ENCODE data around the gene UBE2N.
"Not testable (repeated sequence)": the region's sequence is repeated elsewhere in the genome, so short reads cannot be mapped to it uniquely, and the experiment has no call there.

The UBE2N gene

DNA sequence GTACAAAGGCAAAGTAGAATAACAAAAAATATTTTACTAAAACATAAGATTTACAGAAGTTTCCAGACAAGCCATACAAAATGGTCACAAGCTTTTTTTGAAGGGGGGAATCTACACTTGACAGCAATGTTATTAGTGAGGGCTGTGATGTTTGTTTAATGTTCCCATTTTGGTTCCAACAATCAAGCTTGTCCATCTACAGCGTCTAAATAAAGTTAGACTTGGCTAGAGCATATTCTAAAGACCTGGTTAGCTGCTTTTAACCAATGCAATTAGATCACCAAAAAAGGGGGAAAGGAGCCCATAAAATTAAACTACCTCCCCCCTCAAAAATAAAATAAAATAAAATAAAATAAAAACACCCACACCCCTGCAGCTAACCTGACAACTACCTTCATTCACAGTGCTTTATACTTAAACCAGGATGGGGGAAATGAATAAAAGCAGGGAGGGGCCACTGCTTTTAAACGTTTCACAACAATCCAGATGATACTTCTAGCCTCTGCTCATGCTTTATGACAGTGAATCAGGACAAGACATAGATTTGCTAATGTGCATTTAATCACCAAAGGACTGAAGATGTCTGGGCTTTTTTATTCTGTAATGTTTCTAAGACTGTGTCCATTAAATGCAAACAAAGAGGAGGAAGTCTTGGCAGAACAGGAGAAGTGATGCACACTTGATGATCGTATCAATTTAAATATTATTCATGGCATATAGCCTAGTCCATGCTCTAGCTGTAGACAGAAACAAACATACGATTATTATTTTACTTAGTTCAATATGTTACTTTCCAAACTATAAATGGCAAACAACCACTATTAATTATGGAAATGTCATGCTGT, 32.2 kb downstream of the UBE2N start:
- DNase-seq, result not testable (repeated sequence)

DNA sequence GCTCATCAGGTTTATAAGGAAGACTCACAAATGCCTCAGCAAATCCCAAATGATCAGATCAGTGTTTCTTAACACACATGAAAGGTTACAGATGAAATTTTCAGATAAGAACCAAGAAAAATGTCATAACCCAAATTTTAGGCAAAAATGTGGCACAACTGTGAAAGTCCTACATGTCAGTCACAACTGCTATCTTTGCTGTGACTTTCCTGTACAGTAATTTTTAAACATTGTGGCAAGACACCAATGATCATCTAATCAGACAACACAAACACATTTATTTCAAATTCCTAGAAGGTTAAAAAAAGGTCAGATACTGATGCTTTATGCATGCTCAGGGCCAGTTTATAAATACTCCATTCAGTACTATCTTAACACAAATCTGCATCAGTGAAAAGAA, 32.9 kb downstream of the UBE2N start:
- DNase-seq, result no peak

DNA sequence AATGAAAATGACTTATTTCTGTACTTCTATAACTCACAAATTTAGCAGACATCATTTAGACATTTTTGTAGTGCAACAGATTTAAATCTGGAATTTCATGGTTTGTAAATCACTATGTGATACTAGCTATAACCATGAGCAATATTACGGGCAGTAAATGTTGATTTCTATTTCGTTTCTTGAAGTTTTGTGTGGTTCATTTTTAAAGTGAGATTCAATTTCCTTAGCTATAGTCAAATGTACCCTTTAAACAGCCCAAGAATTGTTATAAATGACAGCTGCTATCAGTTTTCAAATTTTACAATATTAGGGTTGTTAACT, 33.8 kb downstream of the UBE2N start:
- DNase-seq, result no peak

DNA sequence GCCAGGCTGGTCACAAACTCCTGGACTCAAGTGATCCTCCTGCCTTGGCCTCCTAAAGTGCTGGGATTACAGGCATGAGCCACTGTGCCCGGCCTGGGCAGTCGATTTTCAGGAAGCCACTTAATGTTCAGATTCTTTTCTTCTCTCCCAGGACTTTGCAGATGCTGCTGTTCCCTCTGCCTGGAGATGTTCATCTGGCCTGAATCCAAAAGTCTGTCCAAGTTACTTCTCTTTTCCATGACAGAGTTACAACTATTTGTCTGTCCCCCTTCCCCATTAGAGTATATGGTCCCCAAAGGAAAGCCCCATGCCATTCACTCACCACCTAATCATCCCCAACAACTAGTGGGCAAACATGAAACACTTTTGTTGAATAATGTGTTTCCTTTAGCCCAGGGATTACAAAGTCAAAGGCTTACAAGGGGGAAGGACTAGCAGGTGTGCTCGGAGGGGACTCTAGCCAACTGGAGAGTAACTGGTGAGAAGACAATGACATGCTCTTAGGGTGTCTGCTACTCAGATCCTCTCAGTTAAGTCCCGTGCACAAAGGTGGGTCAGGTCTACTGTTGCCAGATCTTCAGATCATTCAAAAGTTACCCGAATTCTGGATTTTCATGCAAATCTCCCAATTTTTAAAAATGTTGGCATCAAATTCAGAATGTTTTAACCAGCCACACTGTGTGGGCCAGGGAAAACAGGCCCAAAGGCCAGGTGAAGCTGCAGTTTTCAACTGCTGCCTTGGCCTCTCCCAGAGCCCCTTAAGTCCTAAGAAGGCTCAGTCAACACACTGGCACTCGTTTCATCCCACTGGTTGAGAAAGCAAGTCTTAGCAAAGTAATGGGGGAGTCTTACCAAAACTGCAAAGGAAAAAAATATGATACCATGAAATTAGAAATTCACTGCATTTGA, 34.4 kb downstream of the UBE2N start:
- no peak for DNase-seq

DNA sequence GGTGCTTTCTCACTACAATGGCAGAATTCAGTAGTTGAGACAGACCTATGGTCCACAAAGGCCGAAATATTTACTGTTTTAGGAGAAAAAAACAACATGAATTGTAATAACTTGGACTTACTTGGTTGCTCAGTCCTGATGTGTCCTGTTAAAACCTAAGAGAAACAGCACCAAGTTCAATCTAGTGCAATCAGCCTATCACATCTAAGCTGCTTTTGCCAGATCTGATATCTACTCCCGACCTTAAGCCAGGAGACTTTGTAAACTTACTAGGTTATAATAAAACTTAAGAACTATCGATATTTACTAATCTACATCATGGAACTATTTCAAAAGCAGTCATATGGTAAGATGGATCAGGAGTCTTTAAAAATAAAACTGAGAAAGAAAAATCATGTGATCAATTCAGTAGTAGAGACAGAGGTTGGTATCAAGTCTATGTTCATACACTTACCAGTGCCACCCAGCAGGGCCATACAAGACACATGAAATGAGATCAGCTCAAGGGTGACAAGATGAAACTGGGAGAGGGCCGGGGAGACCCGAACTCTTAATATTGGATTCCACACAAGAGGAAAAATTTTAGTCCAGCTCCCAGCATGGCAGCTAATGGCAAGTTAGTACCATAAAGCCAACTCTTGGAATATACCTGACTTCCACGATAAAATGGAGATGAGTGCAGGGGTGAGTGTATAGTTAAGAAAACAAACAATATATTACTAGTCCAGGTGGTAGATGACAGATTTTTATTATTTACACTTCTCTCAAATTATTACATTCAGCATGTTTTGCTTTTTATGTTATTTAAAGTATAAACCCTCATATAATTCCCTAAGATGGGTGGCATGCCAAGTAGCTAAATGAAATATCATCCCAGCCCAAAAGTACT, 36.5 kb downstream of the UBE2N start:
- DNase-seq, result no peak

DNA sequence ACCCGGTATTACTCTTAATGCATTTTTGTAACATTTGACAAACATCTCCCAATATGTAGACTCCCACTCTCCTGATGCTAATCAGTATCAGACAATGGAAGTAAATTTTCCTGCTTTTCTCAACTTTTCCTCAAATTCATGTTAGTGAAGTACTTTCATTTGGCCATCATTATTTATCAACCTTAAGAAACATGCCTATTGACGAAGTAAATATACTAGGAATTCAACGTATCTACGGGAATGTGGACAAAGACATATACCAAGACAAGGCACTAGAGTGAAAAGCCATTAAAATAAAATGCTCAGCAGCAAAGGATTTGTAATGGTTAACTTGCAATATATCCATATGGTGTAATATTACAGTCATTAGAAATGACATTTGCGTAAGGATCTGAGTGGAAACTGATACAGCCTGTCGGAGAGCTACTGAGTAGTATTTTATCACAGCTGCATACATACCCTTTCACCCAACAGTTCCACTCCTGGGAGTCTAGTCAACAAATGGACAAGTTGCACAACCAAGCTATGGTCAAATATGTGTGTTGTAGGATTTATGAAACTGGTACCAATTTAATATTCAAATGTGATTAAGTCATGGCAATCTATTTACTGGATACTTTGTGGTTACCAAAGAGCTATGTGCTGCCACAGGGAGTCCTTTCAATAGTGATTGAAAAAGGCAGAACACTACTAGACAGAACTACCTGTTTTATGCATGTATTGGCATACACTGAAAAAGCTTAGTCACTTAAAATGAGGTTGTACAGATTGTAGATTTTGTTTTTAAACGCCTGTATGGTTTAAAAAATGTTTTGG, 37.6 kb downstream of the UBE2N start:
- no peak for DNase-seq

DNA sequence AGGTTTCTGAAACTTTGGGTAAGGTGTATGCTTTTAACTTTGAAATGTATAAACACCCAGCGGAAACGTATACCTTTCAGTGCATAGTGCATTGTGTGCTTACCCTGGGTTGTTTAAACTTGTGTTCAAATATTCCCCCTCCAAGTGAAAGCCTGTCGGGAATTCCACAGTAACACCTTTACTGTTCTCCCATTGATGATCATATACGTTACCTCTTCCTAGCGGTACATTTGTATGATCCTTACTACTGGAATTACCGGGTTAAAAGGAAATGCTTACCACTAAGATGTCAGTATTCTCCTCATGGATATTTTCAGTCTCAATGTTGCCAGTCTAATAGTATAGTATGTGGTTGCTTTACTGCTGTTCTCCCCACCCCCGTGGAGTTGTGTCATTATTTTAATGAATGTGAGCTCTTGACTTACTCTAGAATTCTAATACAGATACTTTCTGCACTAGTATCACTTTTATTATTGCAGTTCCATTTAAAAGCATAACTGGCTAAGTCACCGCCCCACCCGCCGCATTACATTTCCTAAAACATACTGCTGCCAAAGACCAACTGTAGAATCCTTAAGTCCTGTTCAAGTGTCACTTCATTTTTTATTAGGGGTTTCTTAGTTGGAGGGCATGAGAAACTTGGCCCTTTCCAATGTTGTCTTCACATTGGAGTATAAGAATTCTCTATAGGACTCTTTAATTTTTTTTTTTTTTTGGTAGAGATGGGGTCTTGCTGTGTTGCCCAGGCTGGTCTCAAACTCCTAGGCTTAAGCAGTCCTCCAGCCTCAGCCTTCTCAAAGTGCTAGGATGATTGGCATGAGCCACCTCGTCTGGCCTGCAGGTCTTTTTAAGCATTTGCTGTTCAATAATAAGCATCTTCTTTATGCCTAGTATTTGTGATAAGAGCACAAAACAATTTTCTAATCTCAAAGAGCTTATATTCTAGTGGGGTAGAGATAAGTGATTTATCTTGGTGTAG, 39.1 kb downstream of the UBE2N start:
- no peak for DNase-seq

DNA sequence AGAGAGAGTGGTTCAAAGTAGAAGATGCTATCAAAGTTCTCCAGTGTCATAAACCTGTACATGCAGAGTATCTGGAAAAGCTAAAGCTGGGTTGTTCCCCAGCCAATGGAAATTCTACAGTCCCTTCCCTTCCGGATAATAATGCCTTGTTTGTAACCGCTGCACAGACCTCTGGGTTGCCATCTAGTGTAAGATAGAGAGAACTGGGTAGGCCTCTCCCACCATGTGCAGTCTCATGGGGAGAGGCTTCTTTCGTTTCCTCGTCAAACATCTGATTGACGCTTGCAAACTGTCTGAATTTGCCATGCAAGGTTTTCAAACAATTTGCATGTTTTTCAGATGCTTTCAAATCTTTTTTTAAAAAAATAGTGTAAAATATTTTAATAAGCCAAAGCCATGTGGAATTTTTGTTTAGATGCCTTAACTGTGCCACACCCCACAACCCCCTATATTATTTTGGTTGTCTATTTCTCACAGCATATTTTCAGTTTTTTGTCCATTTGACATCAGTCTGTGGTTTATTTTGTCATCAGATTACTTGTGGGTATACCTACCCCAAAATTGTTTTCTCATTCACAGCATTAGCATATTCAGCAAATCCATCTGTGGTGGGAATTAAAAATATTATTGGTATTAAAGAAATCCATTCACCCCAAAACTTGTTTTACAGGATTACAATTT, 42.4 kb downstream of the UBE2N start:
- not testable (repeated sequence) for DNase-seq

DNA sequence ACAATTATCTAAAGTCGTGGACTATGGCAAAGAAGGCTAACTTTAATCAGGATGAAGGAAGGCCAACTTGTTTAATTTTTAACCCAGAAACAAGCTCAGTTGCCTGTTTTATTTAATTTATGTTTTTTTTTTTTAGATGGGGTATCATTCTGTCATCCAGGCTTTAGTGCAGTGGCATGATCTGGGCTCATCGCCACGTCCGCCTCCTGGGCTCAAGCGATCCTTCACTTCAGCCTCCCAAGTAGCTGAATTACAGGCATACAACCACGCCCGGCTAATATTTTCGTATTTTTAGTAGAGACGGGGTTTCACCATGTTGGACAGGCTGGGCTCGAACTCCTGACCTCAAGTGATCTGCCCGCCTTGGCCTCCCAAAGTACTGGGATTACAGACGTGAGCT, 44.3 kb downstream of the UBE2N start:
- no peak for DNase-seq

DNA sequence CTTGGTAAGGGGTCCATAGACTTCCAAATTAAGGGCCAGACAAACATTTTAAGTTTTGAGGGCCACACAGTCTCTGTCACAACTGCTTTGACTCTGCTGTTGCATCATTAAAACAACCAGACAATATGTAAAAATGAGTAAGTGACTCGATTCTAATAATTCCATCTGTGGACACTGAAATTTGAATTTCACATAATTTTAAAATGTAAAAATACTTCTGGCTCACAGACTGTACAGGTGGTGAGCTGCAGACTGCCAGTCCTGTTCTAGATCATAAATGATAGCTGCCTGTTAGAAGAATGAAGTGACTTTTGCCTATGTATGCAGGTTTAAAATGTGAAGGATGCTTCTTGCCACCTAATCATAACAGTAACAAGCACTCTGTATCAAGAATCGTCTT, 48.3 kb downstream of the UBE2N start:
- no peak for DNase-seq

DNA sequence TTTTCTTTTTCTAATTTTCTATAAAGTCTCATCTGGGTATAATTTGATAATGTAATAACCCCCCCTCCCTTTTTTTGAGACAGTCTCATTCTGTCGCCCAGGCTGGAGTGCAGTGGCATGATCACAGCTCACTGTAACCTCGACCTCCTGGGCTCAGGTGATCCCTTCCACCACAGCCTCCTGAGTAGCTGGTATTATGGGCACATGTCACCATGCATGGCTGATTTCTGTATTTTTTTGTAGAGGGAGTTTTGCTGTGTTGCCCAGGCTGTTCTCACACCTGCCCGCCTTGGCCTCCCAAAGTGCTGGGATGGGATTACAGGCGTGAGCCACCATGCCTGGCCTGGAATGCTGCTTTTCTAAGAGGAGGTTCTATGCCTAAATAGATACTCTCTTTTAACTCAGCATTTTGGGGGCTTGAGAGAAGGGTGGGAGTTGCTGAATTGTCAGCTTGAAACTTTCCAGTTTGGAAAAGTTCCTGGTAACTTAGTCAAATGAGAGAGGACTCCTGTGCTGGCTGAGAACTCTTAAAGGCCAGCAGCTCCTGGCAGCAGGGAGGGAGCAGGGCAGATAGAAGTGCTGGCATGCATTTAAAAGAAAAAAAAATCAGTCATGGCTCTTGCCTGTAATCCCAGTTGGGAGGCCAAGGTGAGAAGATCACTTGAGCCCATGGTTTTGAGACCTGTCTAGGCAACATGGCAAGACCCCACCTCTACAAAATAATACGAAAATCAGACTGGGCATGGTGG, 51.0 kb downstream of the UBE2N start:
- DNase-seq, result no peak

DNA sequence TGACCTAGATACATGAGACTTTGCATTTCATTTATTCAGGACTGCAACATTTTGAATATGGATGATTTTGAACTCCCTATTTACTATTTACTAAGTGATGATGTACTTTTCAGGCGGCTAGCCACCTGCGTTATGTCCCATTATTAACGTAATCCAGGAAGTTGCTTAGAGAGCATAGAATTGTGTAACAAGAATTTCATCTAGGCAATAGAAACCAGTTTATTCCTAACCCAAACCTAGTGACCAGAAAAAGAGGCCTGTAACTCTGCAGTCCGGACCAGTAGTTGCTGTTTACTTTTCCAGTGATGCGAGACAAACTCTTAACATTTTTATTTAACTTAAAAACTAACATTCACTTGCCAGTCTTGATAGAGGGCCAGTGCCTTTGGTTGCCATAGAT, 51.7 kb downstream of the UBE2N start:
- no peak for DNase-seq

DNA sequence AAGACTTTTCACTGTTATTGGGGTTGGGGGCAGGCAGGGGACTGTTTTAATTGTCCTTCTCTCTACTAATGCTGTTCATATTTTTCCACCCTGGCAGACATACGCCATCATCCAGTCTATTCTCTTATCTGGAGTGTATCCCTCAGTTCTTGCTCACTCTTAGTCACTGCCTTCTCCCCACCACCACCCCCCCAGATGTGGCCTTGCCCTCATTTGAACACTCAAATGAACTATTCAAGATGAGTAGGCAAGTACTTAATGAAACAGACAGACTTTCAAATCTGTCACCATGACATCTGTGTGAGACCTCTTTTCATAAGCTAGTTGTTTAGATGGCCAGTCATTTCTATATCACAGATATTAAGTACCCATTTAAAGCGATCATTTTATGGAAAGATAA, 54.0 kb downstream of the UBE2N start:
- no peak for DNase-seq

DNA sequence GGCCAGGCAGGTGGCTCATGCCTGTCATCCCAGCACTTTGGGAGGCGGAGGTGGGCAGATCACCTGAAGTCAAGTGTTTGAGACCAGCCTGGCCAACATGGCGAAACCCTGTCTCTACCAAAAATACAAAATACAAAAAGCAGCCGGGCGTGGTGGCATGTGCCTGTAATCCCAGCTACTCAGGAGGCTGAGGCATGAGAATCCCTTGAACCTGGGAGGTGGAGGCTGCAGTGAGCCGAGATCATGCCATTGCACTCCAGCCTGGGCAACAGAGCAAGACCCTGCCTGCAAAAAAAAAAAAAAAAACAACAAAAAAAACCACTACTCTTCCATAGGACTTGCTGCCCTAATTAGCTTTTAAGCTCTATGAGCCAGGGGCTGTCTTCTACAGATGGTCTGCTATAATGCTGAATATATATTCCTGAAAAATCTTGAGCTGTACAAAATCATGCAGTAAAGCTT, 59.7 kb downstream of the UBE2N start:
- not testable (repeated sequence) for DNase-seq

DNA sequence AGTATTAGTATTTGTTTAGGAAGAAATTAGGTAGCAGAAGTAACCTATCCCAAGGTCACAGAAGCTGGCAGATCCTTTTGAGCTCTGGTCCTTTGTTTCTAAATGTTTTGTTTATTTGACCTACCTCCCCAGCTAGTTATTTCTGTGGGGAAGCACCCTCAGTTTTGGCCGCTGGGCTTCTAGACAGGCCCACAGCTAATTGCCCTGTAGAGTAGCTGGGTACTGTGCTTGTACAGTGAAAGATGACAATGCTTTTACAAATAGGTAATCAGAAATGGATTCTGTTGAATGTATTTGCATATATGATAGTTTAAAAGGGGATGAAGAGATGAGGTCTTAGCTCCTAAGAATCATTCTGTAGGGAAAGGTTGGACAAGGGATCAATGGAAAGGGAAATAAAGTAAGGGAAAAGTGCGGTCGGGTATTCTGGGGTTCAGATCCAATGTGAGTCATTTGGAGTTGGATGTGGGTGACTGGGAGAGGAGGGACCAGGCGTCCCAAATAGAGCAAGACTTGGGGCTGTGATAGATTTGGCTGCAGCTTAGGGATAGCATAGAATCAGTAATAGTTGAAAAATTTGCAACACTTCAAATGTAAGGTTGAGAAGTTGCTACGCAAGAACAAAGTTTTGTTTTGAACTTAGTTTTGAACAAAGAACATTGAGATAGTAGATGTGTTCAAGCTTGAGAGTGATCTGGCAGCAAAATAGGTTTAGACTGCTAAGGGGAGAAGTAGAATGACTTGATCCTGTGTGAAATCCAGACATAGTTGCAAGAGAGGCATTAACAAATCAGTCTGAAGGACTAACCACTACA, 60.4 kb downstream of the UBE2N start:
- no peak for DNase-seq

DNA sequence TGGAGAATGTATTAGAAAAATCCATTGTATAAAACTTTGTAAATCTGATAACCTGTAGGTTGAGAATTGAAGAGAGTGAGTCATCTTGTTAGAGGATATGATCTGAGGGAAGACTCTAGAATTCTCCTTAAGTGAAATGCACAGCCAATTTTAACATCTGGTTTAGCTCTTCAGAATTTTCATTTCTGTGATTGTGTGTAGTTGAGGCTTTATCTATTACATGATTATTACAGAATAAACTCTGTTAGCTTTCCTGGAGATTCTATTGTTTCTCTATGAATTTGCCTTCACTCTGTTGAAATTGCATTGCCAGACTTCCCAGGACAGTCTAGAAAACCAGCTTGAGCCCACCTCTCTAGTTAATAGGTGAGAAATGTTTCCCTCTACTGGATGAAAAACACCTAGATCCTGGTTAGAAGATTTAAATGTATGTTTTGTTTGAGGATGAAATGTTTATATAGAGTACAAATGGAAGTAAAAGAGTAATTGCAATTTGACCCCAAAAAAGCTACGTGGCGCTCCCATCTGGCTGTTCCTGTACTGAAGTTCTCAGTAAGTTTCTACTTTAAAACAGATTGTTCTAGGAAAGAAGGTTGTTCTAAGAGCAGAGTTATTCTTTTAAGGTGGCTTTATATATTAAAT, 61.1 kb downstream of the UBE2N start:
- no peak for DNase-seq

DNA sequence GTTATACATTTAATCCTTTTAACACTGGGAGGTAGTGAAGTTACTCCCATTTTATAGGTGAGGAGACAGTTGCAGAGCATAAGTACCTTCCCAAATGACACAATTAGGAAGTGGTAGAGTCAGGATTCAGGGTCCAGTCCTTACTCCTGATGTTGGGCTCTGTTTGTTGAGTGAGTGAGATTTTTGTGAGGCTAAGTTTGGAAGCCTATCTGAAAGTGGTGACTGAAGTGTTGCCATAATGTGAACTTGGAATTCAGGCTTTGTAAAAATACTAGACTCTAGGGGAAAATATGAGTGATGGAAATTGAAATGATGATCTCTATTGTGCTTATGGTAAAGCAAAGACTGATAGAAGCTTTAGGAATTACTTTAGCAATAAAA, 61.8 kb downstream of the UBE2N start:
- DNase-seq, result no peak
